Measurements from ENCODE around the gene THSD4. TPM values are rescaled to one million over a fixed set of nuclear protein-coding genes. Genes with fewer than 3 reads are reported as not detected.
"Not testable (repeated sequence)": the region's sequence is repeated elsewhere in the genome, so short reads cannot be mapped to it uniquely, and the experiment has no call there.

Gene THSD4
- total RNA-seq, 1 donor from 2014 or later = 21.1 TPM

DNA sequence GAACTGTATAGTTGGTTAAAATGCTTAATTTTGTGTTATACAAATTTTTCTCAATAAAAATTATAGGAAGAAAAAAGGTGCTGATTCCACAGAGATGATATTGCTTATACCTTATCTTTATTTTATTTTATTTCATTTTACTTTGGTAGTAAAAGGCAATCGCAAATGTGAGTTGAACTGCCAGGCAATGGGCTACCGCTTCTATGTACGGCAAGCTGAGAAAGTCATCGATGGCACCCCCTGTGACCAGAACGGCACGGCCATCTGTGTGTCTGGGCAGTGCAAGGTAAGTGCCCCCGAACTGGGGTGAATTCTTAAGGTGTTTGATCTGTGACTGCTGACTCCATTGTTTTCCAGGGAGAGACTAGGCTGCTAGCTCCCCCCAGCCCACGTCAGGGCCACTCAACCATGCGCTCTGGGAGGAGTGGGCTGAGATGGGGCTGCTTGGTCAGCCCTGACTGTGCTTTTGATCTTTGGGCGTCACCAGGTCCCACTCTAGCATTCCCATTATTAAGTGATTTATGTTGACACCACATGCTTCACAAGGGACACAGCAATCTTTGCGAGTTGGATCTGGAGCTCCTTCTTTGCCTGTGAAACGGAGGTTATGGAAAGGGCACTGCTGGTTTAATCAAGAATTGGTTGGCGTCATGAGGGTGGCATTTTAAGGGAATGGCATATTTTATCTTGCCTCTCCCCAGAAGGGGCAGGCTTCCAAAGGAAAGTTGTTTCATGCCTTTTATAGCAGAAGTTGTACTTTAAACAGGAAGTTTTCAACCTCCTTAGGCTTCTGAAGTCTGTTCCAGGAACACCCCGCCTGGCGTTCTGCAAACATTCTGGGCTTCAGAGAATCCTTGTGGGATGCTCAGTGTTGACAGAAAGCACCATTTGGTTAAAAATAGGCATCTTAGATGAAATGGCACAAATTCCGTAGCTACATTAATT lies 296.5 kb downstream of the THSD4 start:
- intact Hi-C loops (cut with DNase I) = no loop called here
- DNase-seq (ENCODE audit: low spot score) (no peak), ATAC-seq (peak; percentile 39)

DNA sequence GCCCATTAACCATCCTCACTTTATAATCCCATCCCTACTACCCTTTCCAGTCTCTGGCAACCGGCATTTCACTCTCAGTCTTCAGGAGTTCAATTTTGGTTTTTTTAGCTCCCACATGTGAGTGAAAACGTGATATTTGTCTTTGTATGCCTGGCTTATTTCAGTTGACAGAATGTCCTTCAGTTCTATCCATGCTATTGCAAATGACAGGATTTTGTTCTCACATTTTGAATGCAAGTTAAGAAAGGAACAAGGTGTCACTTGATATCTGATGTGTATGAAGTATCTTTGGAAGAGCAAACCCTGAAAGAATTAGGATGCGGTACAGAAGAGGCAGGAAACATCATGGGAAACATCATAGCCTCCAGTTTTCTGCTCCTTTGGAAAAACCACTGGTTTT lies 298.1 kb downstream of the THSD4 start:
- DNase-seq (ENCODE audit: low spot score) (no peak), ATAC-seq (no peak)
- intact Hi-C loops (cut with DNase I) = no loop called here

DNA sequence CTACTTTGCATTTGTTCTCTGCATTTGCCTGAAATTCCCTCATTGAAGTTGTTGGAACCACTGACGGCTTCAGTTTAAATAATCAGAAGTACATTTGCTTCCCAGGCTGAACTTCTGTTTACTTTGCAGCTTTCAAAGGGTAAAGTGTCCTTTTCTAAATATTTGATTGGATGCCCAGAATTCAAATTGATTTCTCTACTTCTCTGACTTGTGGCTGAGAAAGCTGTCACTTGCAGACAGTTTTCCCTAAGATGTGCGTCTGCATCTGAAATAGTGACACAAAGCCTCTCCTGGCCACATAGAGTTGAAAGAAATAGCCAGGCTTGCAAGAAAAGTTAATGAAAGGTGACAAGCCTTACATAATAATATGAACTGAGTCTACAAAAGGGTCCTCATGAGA lies 299.6 kb downstream of the THSD4 start:
- intact Hi-C loops (cut with DNase I) = no loop called here
- ATAC-seq (no peak), DNase-seq (ENCODE audit: low spot score) (no peak)

DNA sequence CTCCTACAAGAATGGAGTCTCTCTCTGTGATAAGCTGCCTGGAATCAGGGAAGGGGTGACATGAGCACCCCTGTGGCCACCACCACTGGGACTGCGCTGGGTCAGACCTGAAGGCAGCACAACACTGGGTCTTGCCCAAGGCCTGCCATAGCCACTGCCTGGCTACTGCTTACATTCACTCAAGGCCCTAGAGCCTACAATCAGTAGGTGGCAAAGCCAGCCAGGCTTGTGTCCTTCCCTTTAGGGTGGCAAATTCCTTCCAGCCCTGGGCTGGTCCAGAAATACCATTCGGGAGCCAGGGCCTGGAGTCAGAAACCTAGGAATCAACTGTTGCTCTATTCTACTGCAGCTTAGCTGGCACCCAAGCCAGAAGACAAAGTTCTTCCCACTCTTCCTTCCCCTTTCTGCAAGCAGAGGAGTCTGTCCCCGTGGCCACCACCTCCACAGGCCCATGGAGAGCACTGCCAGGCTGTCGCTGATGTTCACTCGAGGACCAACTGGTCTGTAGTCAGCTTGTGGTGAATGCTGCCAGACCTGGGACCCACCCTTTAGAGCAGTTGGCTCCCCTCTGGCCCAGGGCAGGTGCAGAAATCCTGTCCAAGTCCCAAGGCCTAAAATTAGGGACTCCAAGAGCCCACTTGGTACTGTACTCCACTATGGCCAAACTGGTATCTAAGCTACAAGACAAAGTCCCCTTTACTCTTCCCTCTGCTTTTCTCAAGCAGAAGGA lies 307.4 kb downstream of the THSD4 start:
- intact Hi-C loops (cut with DNase I) = no loop called here
- ATAC-seq = no peak
- DNase-seq (ENCODE audit: low spot score) = no peak

DNA sequence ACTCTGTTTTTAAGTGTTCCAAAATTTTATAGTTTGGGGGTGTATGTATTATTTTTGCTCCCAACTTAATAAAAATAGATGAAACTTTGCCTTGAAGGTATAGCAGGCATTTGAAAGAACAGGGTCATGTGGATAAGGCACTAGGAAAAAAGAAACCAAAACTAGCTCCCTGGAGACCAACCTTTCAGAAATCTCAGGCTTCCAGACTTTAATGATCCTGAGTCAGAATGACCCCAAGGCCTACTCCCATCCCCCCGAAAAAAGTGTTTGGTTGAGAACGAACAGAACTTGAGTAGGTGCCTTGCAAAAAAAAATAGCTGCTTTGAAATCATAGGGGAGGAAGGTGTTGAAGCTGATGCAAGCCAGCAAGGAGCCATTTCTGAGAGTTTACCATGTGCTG lies 309.5 kb downstream of the THSD4 start:
- ATAC-seq = no peak
- intact Hi-C loops (cut with DNase I) = no loop called here
- DNase-seq (ENCODE audit: low spot score) = no peak

DNA sequence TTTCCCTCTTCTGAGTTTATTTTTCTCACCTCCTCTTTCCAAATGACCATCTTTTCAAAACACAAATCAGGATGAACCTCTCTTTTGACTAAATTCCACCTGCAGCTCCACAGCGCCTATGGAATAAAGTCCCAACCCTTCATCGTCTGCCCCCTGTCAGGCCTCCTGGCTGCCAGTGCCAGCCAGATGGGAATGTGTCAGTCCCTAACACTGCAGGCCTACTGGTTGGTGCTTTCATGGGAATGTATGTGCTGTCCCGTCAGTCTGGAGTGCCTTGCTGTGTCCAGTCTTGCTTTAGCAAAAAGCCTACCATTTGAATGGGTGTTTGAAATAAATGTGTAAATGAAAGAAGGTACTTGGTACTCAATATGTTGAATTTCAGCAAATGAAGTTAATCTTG lies 310.1 kb downstream of the THSD4 start:
- ATAC-seq (no peak), DNase-seq (ENCODE audit: low spot score) (no peak)
- intact Hi-C loops (cut with DNase I) = no loop called here

DNA sequence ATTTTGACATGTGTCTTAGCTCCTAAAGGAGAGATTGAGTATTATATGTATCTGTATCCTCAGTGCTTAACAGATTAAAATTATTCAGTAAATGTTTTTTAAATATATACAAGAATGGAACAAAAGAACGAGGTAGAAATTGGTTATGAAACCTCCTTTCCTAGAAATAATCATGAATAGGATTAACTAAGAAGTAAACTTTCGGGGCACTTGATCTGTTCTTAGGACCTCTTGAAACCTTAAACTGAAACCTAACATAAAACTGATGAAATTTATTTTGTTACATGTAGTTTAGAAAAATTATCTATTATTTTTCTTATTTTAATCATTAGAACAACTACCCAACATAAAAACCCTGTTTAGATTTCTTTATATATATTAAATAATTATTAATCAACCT lies 311.5 kb downstream of the THSD4 start:
- ATAC-seq (no peak), DNase-seq (ENCODE audit: low spot score) (no peak)
- intact Hi-C loops (cut with DNase I) = no loop called here

DNA sequence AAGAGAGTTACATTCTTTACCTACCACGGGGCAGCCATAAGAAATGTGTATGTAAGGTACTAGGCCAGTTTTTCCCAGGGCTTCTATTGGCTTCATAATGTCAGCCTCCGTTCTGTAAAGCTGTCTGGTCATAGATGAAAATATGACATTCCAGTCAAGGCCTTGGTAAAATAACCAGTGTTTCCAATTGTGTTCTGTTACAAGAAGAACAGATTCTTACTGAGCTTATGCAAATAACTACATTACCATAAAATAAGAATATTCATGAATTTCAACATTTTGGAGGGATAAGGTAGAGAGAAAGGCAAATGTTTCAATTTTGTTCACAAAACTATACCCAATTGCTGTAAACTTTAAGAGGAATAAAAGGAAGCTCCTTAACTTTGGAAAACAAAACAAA lies 315.5 kb downstream of the THSD4 start:
- ATAC-seq (no peak), DNase-seq (ENCODE audit: low spot score) (no peak)
- intact Hi-C loops (cut with DNase I) = no loop called here

DNA sequence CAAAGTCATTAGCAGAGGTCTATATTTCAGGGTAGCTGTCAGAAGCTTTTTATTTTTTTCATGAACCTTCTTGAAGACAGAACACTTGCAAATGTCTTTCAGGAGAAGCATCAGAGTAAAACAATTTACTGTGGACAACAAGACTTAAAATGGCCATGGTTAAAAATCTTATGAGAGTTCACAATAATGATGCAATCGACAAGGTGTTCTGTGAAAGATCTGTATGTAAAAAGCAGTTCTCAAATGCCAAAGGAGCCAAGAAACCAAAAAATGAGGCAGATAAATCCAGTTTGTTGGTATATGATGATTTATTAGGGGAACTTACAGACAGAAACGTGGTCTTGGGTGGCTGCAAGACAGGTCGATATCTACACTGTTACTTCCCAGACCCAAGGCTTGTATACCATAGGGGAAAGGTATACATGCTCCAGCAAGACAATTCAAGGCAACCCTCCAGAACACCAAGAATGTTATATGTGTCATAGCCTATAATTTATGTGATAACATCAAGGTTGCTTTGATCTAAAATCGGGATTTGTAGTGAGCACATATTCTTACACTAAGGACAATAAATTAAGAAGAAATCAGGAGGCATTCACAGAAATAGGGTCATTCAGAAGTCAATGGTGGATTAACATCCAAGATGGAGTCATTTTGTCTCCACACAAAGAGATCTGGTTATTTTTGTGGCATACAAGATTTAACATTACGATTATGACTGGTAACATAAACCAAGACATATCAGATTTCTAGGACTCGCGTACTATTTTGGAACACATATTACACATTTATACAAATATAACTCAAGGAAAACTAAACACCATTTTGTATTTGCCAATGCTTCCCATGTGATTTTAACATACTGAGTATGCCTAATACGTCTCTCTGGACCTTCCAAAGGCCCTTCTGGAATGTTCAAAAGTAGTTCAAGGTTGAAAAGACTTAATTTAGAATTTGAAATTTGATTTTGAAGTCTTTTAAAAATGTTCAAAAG lies 316.4 kb downstream of the THSD4 start:
- intact Hi-C loops (cut with DNase I) = no loop called here

DNA sequence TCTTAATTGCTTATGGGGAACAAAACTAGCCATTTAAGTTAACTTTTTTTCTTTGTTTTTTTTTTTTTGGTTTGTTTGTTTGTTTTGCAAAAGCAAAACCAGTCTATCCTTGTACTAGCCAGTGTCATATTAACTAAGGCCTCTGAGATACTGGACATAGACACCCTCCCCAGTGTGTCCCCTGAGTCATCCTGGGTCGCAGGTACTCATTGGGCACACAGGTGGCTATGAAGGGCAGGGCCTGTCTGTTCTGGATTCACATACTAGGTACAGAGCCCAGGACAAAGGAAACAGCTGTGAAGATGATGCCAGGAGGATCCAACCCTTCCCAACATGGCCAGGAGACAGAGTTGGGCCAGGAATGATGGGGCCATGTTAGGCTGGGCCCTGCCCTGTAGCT lies 318.1 kb downstream of the THSD4 start:
- intact Hi-C loops (cut with DNase I) = no loop called here
- DNase-seq (ENCODE audit: low spot score) (no peak), ATAC-seq (no peak)

More for the DNA sequence above, 316.4 kb downstream of the THSD4 start:
- ATAC-seq = no peak
- no peak for DNase-seq (ENCODE audit: low spot score)

DNA sequence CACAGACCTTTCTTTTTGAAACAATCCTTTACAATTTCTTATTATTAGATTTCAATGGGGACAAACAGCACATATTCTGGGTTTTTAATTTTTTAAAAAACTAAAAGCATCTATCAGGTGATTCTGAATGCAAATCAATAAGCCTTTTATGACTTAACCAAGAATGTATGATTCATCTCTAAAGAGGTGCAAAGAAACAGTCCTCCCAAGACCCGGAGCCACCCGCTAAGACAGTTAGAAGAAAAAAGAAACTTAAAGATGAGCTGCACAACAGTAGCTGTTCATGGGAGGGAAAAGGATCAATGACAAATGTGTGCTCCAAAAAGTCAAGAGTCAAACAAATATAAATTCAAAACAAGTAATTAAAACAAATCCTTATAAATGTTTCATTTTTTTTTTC lies 319.5 kb downstream of the THSD4 start:
- ATAC-seq = no peak
- intact Hi-C loops (cut with DNase I) = no loop called here
- DNase-seq (ENCODE audit: low spot score) = no peak

DNA sequence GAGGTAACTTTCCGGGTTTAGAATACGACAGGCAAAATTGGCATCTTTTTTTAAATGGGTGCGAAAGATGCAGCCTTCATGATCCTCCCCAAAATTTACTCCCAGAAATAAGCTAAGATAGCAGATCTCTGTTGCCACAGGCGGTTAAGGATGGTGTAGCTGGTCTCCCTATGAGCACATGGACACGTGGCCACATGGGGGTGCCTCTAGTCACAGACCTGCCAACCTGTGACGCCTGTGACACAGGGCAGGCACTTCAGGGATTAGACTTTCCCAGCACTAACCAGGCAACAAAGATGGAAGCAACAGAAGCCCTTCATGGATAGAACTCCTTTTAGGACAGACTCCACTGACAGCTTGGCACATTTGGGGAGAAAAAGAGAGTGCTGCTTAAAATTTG lies 320.3 kb downstream of the THSD4 start:
- ATAC-seq (no peak), DNase-seq (ENCODE audit: low spot score) (no peak)
- intact Hi-C loops (cut with DNase I) = no loop called here

DNA sequence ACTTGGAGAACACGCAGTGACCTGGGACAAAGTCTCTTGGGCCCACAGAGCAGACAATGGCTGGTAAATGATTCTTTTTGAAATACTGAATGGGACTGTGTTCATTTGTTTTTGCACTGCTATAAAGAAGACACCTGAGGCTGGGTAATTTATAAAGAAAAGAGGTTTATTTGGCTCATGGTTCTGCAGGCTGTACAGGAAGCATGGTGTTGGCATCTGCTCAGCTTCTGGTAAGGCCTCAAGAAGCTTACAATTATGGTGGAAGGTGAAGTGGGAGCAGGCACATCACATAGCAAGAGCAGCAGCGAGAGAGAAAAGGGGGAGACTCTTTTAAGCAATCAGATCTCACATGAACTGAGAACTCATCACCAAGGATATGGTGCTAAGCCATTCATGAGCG lies 321.6 kb downstream of the THSD4 start:
- no peak for DNase-seq (ENCODE audit: low spot score)
- no peak for ATAC-seq
- intact Hi-C loops (cut with DNase I) = no loop called here

DNA sequence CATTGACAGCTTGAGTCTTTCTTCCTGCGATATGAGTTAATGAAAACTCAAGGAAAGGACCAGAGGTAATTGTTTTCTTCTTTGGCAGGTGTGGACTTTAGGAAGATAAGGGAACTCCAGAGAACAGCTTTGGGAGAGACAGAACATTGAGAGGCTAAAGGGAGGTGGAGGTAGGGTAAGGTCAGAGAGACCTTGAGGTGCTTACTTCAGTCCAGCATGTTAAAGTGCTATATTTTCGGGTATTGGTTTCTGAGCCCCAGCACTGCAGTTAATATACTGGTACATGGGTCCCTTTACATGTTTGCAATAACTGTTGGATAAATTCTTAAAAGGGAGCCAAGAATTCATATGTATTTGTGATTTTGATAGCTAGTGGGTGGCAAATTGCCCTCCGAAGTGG lies 322.1 kb downstream of the THSD4 start:
- intact Hi-C loops (cut with DNase I) = no loop called here
- ATAC-seq = no peak
- DNase-seq (ENCODE audit: low spot score) = no peak

DNA sequence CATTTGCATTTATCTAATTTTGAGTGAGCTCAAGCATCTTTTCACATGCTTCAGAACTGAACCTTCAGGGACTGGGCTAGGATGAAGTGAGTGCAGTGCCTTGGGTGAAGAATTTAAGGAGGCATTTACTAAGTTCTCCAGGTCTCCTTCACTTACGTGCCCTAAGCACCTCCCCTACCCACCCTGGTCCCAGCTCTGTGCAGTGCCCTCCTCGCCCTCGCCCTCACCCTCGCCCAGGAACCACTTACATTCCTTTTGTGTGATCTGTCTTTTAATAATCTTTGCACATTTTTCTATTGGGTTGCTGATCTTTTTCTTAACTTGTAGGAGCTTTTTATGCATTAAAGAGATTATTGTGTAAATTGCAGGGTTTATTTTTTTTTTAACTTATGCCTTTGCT lies 322.6 kb downstream of the THSD4 start:
- intact Hi-C loops (cut with DNase I) = no loop called here
- DNase-seq (ENCODE audit: low spot score) (no peak), ATAC-seq (no peak)

DNA sequence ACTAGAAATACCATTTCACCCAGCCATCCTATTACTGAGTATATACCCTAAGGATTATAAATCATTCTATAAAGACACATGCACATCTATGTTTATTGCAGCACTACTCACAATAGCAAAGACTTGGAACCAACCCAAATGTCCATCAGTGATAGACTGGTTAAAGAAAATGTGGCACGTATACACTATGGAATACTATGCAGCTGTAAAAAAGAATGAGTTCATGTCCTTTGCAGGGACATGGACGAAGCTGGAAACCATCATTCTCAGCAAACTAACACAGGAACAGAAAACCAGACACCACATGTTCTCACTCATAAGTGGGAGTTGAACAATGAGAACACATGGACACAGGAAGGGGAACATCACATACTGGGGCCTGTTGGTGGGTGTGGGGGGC lies 324.2 kb downstream of the THSD4 start:
- DNase-seq (ENCODE audit: low spot score); intact Hi-C loops (cut with DNase I); ATAC-seq: not testable (repeated sequence)

DNA sequence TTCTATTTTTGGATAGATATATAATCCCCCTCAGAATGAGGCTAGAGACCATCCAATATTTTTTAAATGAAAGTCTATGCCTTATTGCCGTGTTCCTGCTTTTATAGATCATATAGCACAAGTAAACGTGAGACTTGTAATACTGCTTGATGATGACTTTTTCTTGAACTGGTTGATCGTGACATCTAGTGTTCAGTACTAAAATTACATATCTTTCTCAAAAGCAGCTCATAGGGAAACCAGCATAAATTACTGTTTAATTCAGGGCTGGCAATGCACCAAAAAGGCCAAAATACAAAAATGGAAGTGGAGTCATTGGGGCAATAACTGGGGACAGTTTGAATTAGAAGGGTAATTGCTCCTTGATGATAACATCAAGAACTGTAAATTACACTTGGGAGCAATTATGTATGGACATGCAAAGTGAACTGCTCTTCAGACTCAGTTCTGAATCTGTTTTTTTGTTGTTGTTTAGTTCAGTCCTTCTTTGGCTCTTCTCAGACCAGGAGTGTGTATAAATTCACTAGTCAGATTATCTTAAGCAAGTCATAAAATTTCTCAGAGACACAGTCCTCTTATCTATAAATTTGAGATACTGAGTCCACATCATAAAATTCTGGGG lies 325.3 kb downstream of the THSD4 start:
- DNase-seq (ENCODE audit: low spot score) (no peak), ATAC-seq (peak; percentile 65)
- intact Hi-C loops (cut with DNase I) = loop anchor here (10.0 kb wide), 2 partner anchors 284 to 364 kb away; no protein-coding TSS in a partner anchor

DNA sequence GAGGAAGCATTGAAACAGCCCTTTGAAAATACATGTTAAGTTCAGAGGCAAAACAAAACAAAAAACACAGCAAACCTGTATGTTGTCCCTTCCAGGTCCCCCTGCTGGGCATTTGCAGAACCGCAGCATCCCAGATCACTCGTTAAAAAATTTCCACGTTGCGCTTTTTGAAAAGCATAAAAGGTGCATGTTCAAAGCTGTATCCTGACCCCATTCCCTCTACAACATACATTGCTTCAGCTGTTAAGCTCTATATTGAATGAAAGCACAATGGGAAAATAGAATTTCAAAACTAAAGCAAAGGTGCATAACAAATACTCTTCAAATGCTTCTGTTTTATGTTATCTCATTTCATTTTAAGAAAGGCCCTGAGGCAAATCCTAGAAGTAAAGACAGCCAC lies 328.3 kb downstream of the THSD4 start:
- DNase-seq (ENCODE audit: low spot score) (peak; percentile 81), ATAC-seq (peak; percentile 40)
- intact Hi-C loops (cut with DNase I) = loop anchor here (10.0 kb wide), 2 partner anchors 281 to 361 kb away; no protein-coding TSS in a partner anchor
